Trophoblast cell (in vitro differentiated cells and primary cell): ENCODE results near the gene PPP1R12A.

ENCODE experiments used
- DNase-seq, 2 donors: peaks; one replicate each; pipeline ENCODE4 v3.0.0-alpha.2; 2016
- H2AFZ ChIP-seq: 2 replicates; pipeline ENCODE4 v1.6.1; 2013; ENCODE audit warnings: low read length, moderate library complexity, mild to moderate bottlenecking; ENCODE audit not compliant: insufficient read depth, poor library complexity
- H2AK5ac ChIP-seq: 2 replicates; pipeline ENCODE4 v1.6.1; 2013; ENCODE audit warnings: mild to moderate bottlenecking, low read length
- H2BK120ac ChIP-seq: 2 replicates; pipeline ENCODE4 v1.6.1; 2013; ENCODE audit warnings: low read length, mild to moderate bottlenecking, moderate library complexity; ENCODE audit not compliant: insufficient read depth, poor library complexity
- H2BK12ac ChIP-seq: 2 replicates; pipeline ENCODE4 v1.6.1; 2013; ENCODE audit warnings: mild to moderate bottlenecking, low read length, moderate library complexity
- H2BK5ac ChIP-seq: 2 replicates; pipeline ENCODE4 v1.6.1; 2013; ENCODE audit warnings: low read length, low read depth, moderate library complexity, mild to moderate bottlenecking; ENCODE audit not compliant: poor library complexity
- H3K14ac ChIP-seq: 2 replicates; pipeline ENCODE4 v1.6.1; 2013; ENCODE audit warnings: mild to moderate bottlenecking, low read length
- H3K18ac ChIP-seq: 2 replicates; pipeline ENCODE4 v1.6.1; 2013; ENCODE audit warnings: mild to moderate bottlenecking, low read length
- H3K23ac ChIP-seq: 2 replicates; pipeline ENCODE4 v1.6.1; 2013; ENCODE audit warnings: low read length
- H3K27ac ChIP-seq: 2 replicates; pipeline ENCODE4 v1.5.1; 2013; ENCODE audit warnings: low read depth, mild to moderate bottlenecking, inconsistent platforms, low read length, moderate library complexity
- H3K27me3 ChIP-seq: 2 replicates; pipeline ENCODE4 v1.6.1; 2013; ENCODE audit warnings: inconsistent platforms, mild to moderate bottlenecking, low read length, moderate library complexity; ENCODE audit not compliant: insufficient read depth
- H3K36me3 ChIP-seq, 2 experiments: 1 replicate in 1 of 2; 2 replicates in 1 of 2; pipeline ENCODE4 v1.6.1; 2013; ENCODE audit warnings: low read length in 2 of 2, mild to moderate bottlenecking in 2 of 2, moderate library complexity in 1 of 2; ENCODE audit not compliant: insufficient read depth in 2 of 2, control insufficient read depth in 1 of 2
- H3K4ac ChIP-seq: 2 replicates; pipeline ENCODE4 v1.6.1; 2013; ENCODE audit warnings: low read depth, mild to moderate bottlenecking, low read length, moderate library complexity
- H3K4me1 ChIP-seq, 2 experiments: 1 replicate in 1 of 2; 2 replicates in 1 of 2; pipeline ENCODE4 v1.6.1; 2013; ENCODE audit warnings: low read length in 2 of 2, mild to moderate bottlenecking in 2 of 2, moderate library complexity in 1 of 2; ENCODE audit not compliant: insufficient read depth in 2 of 2, control insufficient read depth in 1 of 2
- H3K4me2 ChIP-seq: 2 replicates; pipeline ENCODE4 v1.6.1; 2013; ENCODE audit warnings: inconsistent platforms, mild to moderate bottlenecking, low read length, moderate library complexity
- H3K4me3 ChIP-seq: 2 replicates; pipeline ENCODE4 v1.5.1; 2013; ENCODE audit warnings: mild to moderate bottlenecking, low read depth, low read length, inconsistent platforms
- H3K79me1 ChIP-seq: one replicate; pipeline ENCODE4 v1.6.1; 2013; ENCODE audit warnings: low read length
- H3K79me2 ChIP-seq: 2 replicates; pipeline ENCODE4 v1.6.1; 2013; ENCODE audit warnings: low read length, mild to moderate bottlenecking; ENCODE audit not compliant: control insufficient read depth, insufficient read depth, poor library complexity
- H3K9ac ChIP-seq: 2 replicates; pipeline ENCODE4 v1.6.1; 2013; ENCODE audit warnings: mild to moderate bottlenecking, low read length
- H3K9me3 ChIP-seq: 2 replicates; pipeline ENCODE4 v1.6.1; 2013; ENCODE audit warnings: low read depth, mild to moderate bottlenecking, control low read depth, inconsistent platforms, low read length; ENCODE audit not compliant: insufficient read depth
- H4K12ac ChIP-seq: 2 replicates; pipeline ENCODE4 v1.6.1; 2013; ENCODE audit warnings: low read depth, mild to moderate bottlenecking, low read length, moderate library complexity
- H4K8ac ChIP-seq: 2 replicates; pipeline ENCODE4 v1.6.1; 2013; ENCODE audit warnings: low read depth, mild to moderate bottlenecking, low read length, moderate library complexity
- H4K91ac ChIP-seq: one replicate; pipeline ENCODE4 v1.6.1; 2013; ENCODE audit warnings: low read depth, mild to moderate bottlenecking, low read length, moderate library complexity
- WGBS: extraction: QIAGEN DNeasy Blood & Tissue Kit; methylation state at CpG from one replicate; pipeline ENCODE4 v1.1.7; 2013; ENCODE audit warnings: missing lambda C conversion rate; ENCODE audit not compliant: insufficient read length, insufficient coverage; ENCODE audit errors: extremely low coverage; 5-methylcytosine and 5-hydroxymethylcytosine counted together

Gene PPP1R12A

DNA sequence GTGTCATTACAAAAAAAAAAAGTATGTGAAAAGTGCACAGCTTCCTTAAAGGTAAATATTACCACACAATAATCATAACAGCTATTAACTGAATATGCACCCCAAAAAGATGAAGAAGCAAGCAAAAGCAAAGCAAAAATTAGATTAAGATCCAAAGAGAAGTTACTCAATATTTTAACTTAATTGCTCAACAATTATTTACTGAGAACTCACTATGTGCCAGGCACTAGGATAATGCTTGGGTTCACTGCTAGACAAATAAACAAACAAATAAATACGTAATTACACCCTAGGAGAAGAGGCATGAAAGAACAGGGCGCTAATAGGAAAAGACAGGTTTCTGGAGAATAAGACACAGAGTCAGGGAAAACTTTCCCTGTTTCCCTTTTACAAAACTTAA, 33.4 kb downstream of the PPP1R12A start:
- Histone ChIP-seq H3K79me2 (no peaks in the 10 kb centered on the region), H3K4me2 (no peak overlapping the region), H3K9me3 (no peaks in the 10 kb centered on the region), H4K91ac (no peak overlapping the region), H3K9ac (no peak overlapping the region), H3K4me1 (no peaks in the 10 kb centered on the region), H3K23ac (no peak overlapping the region), H3K4me3 (no peak overlapping the region), H2BK120ac (no peak overlapping the region), H4K8ac (no peak overlapping the region), H3K27ac (no peak overlapping the region), H2BK5ac (no peak overlapping the region), H2AFZ (no peak overlapping the region), H3K4ac (no peak overlapping the region), H3K27me3 (no peaks in the 10 kb centered on the region), H3K79me1 (no peaks in the 10 kb centered on the region), H3K18ac (no peak overlapping the region), H2AK5ac (no peak overlapping the region), H2BK12ac (no peak overlapping the region), H3K36me3 (no peaks in the 10 kb centered on the region), H4K12ac (no peak overlapping the region), H3K14ac (no peak overlapping the region)
- WGBS, result no CpG with 5 or more reads among the region's 2 CpGs
- no peak for DNase-seq

DNA sequence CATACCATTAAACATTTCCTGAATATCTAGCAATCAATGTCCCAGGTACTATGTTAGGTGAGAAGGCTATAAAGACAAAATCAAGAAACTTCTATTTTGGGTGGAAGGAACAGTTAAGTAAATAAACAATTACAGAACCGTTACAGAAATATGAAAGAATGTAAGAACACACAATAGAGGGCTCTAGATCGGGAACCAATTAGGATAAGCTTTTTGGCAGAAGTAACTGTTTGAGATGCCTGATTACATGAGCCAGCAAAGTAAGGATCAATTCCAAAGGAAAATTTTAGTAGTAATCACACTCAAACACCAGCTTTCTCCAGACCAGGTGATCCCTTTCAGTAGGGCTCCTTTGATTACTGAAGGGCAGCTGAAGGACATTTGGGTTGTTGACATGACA, 33.9 kb downstream of the PPP1R12A start:
- Histone ChIP-seq H4K8ac (no peak overlapping the region), H4K91ac (no peak overlapping the region), H3K14ac (no peak overlapping the region), H2AK5ac (no peak overlapping the region), H3K4me3 (no peak overlapping the region), H3K9ac (no peak overlapping the region), H3K18ac (no peak overlapping the region), H2BK5ac (no peak overlapping the region), H3K9me3 (no peaks in the 10 kb centered on the region), H2BK12ac (no peak overlapping the region), H4K12ac (no peak overlapping the region), H2AFZ (no peak overlapping the region), H3K27me3 (no peaks in the 10 kb centered on the region), H3K4me2 (no peak overlapping the region), H3K79me1 (no peaks in the 10 kb centered on the region), H3K4me1 (no peaks in the 10 kb centered on the region), H3K27ac (no peak overlapping the region), H3K79me2 (peaks cover 2% of the 10 kb centered on the region), H3K36me3 (no peaks in the 10 kb centered on the region), H2BK120ac (no peak overlapping the region), H3K4ac (peak overlapping the region; percentile 21), H3K23ac (no peak overlapping the region)
- no peak for DNase-seq
- WGBS, result no CpG with 5 or more reads among the region's 2 CpGs

DNA sequence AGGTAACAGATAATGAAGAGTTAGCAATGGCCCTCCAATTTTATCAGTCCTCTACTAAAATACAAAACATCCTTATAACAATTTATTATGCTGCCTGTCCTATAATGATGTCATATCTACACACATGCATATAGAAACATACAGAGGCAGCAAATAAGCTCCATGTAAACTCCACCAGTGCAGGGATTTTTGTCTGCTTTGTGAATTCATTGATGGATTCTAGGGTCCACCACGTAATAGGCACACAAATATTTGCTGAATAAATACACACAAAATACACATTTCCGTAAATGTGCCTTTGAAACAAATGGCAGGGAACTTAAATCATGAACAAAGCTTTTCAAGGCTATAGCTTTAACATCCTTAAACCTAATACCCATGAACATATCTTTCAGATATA, 34.7 kb downstream of the PPP1R12A start:
- Histone ChIP-seq H2AK5ac (no peak overlapping the region), H4K8ac (no peak overlapping the region), H4K12ac (no peak overlapping the region), H2BK5ac (no peak overlapping the region), H2BK12ac (no peak overlapping the region), H3K9ac (no peak overlapping the region), H3K27me3 (no peaks in the 10 kb centered on the region), H4K91ac (no peak overlapping the region), H2BK120ac (no peak overlapping the region), H3K4ac (no peak overlapping the region), H3K23ac (no peak overlapping the region), H3K79me2 (peaks cover 2% of the 10 kb centered on the region), H3K36me3 (no peaks in the 10 kb centered on the region), H2AFZ (no peak overlapping the region), H3K9me3 (no peaks in the 10 kb centered on the region), H3K4me2 (no peak overlapping the region), H3K4me3 (no peak overlapping the region), H3K27ac (no peak overlapping the region), H3K14ac (no peak overlapping the region), H3K18ac (no peak overlapping the region), H3K79me1 (no peaks in the 10 kb centered on the region), H3K4me1 (no peaks in the 10 kb centered on the region)
- no peak for DNase-seq
- no CpG with 5 or more reads among the region's 2 CpGs for WGBS

DNA sequence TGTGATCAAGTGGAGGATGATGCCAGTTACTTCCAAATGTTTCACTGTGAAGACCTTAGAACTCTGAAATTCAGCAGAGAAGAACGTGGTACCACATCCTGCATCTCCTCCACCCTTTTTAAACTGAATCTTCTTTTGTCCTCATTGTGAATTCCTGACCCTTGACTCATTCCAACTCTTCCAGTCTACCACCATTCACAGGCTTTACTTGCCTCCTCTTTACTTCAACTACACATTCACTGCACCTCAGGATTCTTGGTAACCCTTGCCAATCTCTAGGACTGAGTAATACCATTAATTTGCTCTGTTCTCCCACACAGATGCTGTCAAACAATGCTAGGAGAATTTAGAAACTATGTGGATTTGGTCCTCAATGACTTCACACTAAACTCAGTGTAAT, 37.3 kb downstream of the PPP1R12A start:
- Histone ChIP-seq H3K14ac (no peak overlapping the region), H2BK12ac (no peak overlapping the region), H3K9ac (no peak overlapping the region), H3K79me2 (peaks cover 2% of the 10 kb centered on the region), H3K4ac (peak overlapping the region; percentile 12), H3K9me3 (no peaks in the 10 kb centered on the region), H3K4me3 (no peak overlapping the region), H3K36me3 (no peaks in the 10 kb centered on the region), H4K8ac (no peak overlapping the region), H2BK120ac (no peak overlapping the region), H2AFZ (no peak overlapping the region), H4K12ac (no peak overlapping the region), H2BK5ac (no peak overlapping the region), H3K23ac (no peak overlapping the region), H3K4me1 (no peaks in the 10 kb centered on the region), H2AK5ac (no peak overlapping the region), H3K27me3 (no peaks in the 10 kb centered on the region), H4K91ac (no peak overlapping the region), H3K27ac (no peak overlapping the region), H3K4me2 (no peak overlapping the region), H3K18ac (no peak overlapping the region), H3K79me1 (no peaks in the 10 kb centered on the region)
- peak; percentile 14 to 71 for DNase-seq
- WGBS, result no CpG with 5 or more reads among the region's 1 CpG
